Measurements from ENCODE around the gene CYP19A1.

- TF ChIP-seq, protein P1, sequence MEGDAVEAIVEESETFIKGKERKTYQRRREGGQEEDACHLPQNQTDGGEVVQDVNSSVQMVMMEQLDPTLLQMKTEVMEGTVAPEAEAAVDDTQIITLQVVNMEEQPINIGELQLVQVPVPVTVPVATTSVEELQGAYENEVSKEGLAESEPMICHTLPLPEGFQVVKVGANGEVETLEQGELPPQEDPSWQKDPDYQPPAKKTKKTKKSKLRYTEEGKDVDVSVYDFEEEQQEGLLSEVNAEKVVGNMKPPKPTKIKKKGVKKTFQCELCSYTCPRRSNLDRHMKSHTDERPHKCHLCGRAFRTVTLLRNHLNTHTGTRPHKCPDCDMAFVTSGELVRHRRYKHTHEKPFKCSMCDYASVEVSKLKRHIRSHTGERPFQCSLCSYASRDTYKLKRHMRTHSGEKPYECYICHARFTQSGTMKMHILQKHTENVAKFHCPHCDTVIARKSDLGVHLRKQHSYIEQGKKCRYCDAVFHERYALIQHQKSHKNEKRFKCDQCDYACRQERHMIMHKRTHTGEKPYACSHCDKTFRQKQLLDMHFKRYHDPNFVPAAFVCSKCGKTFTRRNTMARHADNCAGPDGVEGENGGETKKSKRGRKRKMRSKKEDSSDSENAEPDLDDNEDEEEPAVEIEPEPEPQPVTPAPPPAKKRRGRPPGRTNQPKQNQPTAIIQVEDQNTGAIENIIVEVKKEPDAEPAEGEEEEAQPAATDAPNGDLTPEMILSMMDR (IDR thresholded peaks at IDR 0.05; ENCODE audit: low read depth, low read length, poor library complexity, severe bottlenecking): no peak
- no peak for TF ChIP-seq EZH2phosphoT487 (IDR thresholded peaks at IDR 0.05; ENCODE audit: borderline replicate concordance, low read length)
These were observed 19.8 kb downstream of the CYP19A1 start for GRCh38 chr15:51318382-51319150.
